ENCODE measurements around the gene GALNT11. TPM values are rescaled to one million over a fixed set of nuclear protein-coding genes. Genes with fewer than 3 reads are reported as not detected.
A peak's percentile ranks its signal among the peaks of the same experiment; 100 is the strongest.

Gene GALNT11
- polyA plus RNA-seq, 2 of the 4 experiments (the other 2 are of a cell fraction): 27.4 to 44.3 TPM

- Histone ChIP-seq H3K9me3 (no peaks in the 10 kb centered on the region), H3K4me2 (no peak overlapping the region), H3K4me3 (no peak overlapping the region), H3K4me1 (no peaks in the 10 kb centered on the region), H3K27ac (no peak overlapping the region)
- ChIA-PET POLR2A (no interaction called here), CTCF (no interaction called here)
- TF ChIP-seq TP53 (CRISPR knock-in tag; IDR thresholded peaks at IDR 0.05) (no peak), FOXS1 (CRISPR knock-in tag; IDR thresholded peaks at IDR 0.05) (no peak), ATOH8 (CRISPR knock-in tag; IDR thresholded peaks at IDR 0.05; ENCODE audit: low read depth) (no peak), ZSCAN20 (CRISPR knock-in tag; IDR thresholded peaks at IDR 0.05) (no peak), POLR2AphosphoS2 (conservative IDR thresholded peaks at IDR 0.05; ENCODE audit: low read length) (no peak), EP300 (IDR thresholded peaks at IDR 0.05) (no peak), CHD2 (IDR thresholded peaks at IDR 0.05; ENCODE audit: low read length, partially characterized antibody) (no peak), HOXA7 (CRISPR knock-in tag; IDR thresholded peaks at IDR 0.05) (no peak), JUN (IDR thresholded peaks at IDR 0.05) (no peak), NFE2L2 (conservative IDR thresholded peaks at IDR 0.05; ENCODE audit: low read length) (no peak), KDM1A (IDR thresholded peaks at IDR 0.05; ENCODE audit: low read depth) (no peak), RFX5 (IDR thresholded peaks at IDR 0.05) (no peak)
- TF ChIP-seq, protein P1, sequence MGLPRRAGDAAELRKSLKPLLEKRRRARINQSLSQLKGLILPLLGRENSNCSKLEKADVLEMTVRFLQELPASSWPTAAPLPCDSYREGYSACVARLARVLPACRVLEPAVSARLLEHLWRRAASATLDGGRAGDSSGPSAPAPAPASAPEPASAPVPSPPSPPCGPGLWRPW (IDR thresholded peaks at IDR 0.05): no peak
- TF ChIP-seq, protein P2, sequence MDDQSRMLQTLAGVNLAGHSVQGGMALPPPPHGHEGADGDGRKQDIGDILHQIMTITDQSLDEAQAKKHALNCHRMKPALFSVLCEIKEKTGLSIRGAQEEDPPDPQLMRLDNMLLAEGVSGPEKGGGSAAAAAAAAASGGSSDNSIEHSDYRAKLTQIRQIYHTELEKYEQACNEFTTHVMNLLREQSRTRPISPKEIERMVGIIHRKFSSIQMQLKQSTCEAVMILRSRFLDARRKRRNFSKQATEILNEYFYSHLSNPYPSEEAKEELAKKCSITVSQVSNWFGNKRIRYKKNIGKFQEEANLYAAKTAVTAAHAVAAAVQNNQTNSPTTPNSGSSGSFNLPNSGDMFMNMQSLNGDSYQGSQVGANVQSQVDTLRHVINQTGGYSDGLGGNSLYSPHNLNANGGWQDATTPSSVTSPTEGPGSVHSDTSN (IDR thresholded peaks at IDR 0.05): no peak
- DNase-seq (ENCODE audit: low read depth in 1 of 2, low spot score in 1 of 2) (no peak), FAIRE-seq (no peak), ATAC-seq (no peak)
- WGBS (ENCODE audit: missing lambda C conversion rate): 88% methylated on average over 11 of the region's 11 CpGs
These were observed 79.7 kb downstream of the GALNT11 start for GRCh38 chr7:152105205-152105604.

- H3K4me2 ChIP-seq: no peak overlapping the region
- no peak overlapping the region for H3K27ac ChIP-seq
- no peaks in the 10 kb centered on the region for H3K4me1 ChIP-seq
- ChIA-PET CTCF (no interaction called here), POLR2A (no interaction called here)
- FAIRE-seq (no peak), ATAC-seq (no peak), DNase-seq (ENCODE audit: low read depth in 1 of 2, low spot score in 1 of 2) (no peak)
- H3K4me3 ChIP-seq: no peak overlapping the region
- no peaks in the 10 kb centered on the region for H3K9me3 ChIP-seq
- no peak for TF ChIP-seq CEBPB (IDR thresholded peaks at IDR 0.05)
- TF ChIP-seq HMGXB4 (CRISPR knock-in tag; IDR thresholded peaks at IDR 0.05; ENCODE audit: borderline replicate concordance): no peak
- no peak for TF ChIP-seq JUNB (IDR thresholded peaks at IDR 0.05)
- TF ChIP-seq SREBF2 (IDR thresholded peaks at IDR 0.05): no peak
- WGBS (ENCODE audit: missing lambda C conversion rate): 71% methylated on average over 4 of the region's 4 CpGs
These were observed 81.5 kb downstream of the GALNT11 start for GRCh38 chr7:152106990-152107389.

- no peak overlapping the region for H3K27ac ChIP-seq
- ATAC-seq: no peak
- no peak for FAIRE-seq
- WGBS (ENCODE audit: missing lambda C conversion rate): 98% methylated on average over 17 of the region's 17 CpGs
- no peak for DNase-seq (ENCODE audit: low read depth in 1 of 2, low spot score in 1 of 2)
- no peaks in the 10 kb centered on the region for H3K9me3 ChIP-seq
- POLR2A ChIA-PET: no interaction called here
- H3K4me1 ChIP-seq: no peaks in the 10 kb centered on the region
- no peak for TF ChIP-seq BCL3 (IDR thresholded peaks at IDR 0.05)
- TF ChIP-seq MAFK (IDR thresholded peaks at IDR 0.05; ENCODE audit: partially characterized antibody): peak; percentile 7
- H3K4me3 ChIP-seq: no peak overlapping the region
- CTCF ChIA-PET: no interaction called here
- no peak overlapping the region for H3K4me2 ChIP-seq
These were observed 82.5 kb downstream of the GALNT11 start for GRCh38 chr7:152107945-152108344.

All from A549 (cell line).